CD14-positive monocyte (primary cell): ENCODE data around the gene CERS2. TPM values are rescaled to one million over a fixed set of nuclear protein-coding genes. Genes with fewer than 3 reads are reported as not detected.
A peak's percentile ranks its signal among the peaks of the same experiment; 100 is the strongest.

Source experiments
- DNase-seq, 3 donors: peaks; one replicate each; pipeline ENCODE4 v3.0.0-alpha.2; 2011 to 2022
- H2AFZ ChIP-seq: 2 replicates; pipeline ENCODE4 v1.6.0; 2012; ENCODE audit warnings: mild to moderate bottlenecking, low read depth, low read length, inconsistent platforms; ENCODE audit not compliant: insufficient read depth, poor library complexity, severe bottlenecking
- H3K27ac ChIP-seq, 2 donors: 1 replicate in 1 of 2; 2 replicates in 1 of 2; pipeline ENCODE4 v1.5.1; 2012 to 2013; ENCODE audit warnings: low read length in 2 of 2, control low read depth in 1 of 2, inconsistent platforms in 1 of 2, low read depth in 1 of 2, mild to moderate bottlenecking in 1 of 2
- H3K27me3 ChIP-seq, 2 donors: one replicate each; pipeline versions ENCODE4 v1.6.0 to v1.6.1; 2011 to 2013; ENCODE audit warnings: low read length in 2 of 2; ENCODE audit not compliant: control insufficient read depth in 2 of 2, insufficient read depth in 2 of 2
- H3K36me3 ChIP-seq, 2 donors: replicated peaks in 1 of 2; 1 replicate in 1 of 2; 2 replicates in 1 of 2; pipeline versions ENCODE4 v1.5.1 to v1.6.1; 2012 to 2013; ENCODE audit warnings: low read length in 2 of 2, control low read depth in 1 of 2, inconsistent platforms in 1 of 2, mild to moderate bottlenecking in 1 of 2; ENCODE audit not compliant: insufficient read depth in 2 of 2, control insufficient read depth in 1 of 2
- H3K4me1 ChIP-seq, 2 donors: 1 replicate in 1 of 2; 2 replicates in 1 of 2; pipeline versions ENCODE4 v1.5.1 to v1.6.1; 2012 to 2013; ENCODE audit warnings: low read length in 2 of 2, control low read depth in 1 of 2, inconsistent platforms in 1 of 2, mild to moderate bottlenecking in 1 of 2, moderate library complexity in 1 of 2; ENCODE audit not compliant: insufficient read depth in 2 of 2, control insufficient read depth in 1 of 2
- H3K4me2 ChIP-seq: replicated peaks from 2 replicates; pipeline ENCODE3; 2012; ENCODE audit warnings: low read length, moderate library complexity, mild to moderate bottlenecking; ENCODE audit not compliant: poor library complexity, severe bottlenecking; ENCODE audit errors: extremely low read depth
- H3K4me3 ChIP-seq, 3 experiments: fragments of 200-600 bp in 1 of 3; sonication (generic) in 1 of 3; replicated peaks in 1 of 3; 1 replicate in 2 of 3; 2 replicates in 1 of 3; pipeline ENCODE4 v1.5.1; 2011 to 2013; ENCODE audit warnings: low read length in 3 of 3, mild to moderate bottlenecking in 3 of 3, control low read depth in 2 of 3, low read depth in 2 of 3, inconsistent platforms in 1 of 3, moderate library complexity in 1 of 3
- H3K79me2 ChIP-seq: 2 replicates; pipeline ENCODE4 v1.6.0; 2012; ENCODE audit warnings: mild to moderate bottlenecking, control low read depth, inconsistent platforms, low read length, moderate library complexity; ENCODE audit not compliant: insufficient read depth
- H3K9ac ChIP-seq: 2 replicates; pipeline ENCODE4 v1.6.0; 2017; ENCODE audit warnings: low read length, mild to moderate bottlenecking; ENCODE audit not compliant: insufficient read depth, poor library complexity, severe bottlenecking
- H3K9me3 ChIP-seq, 2 donors: replicated peaks in 1 of 2; 1 replicate in 1 of 2; 2 replicates in 1 of 2; pipeline versions ENCODE4 v1.5.1 to v1.6.1; 2012 to 2013; ENCODE audit warnings: low read length in 2 of 2, control low read depth in 1 of 2; ENCODE audit not compliant: control insufficient read depth in 1 of 2, insufficient read depth in 1 of 2
- H4K20me1 ChIP-seq: 2 replicates; pipeline ENCODE4 v1.6.0; 2012; ENCODE audit warnings: mild to moderate bottlenecking, low read length, control low read depth, moderate library complexity; ENCODE audit not compliant: insufficient read depth
- H3K27ac Mint-ChIP-seq, 7 donors: one replicate each; pipeline ENCODE4 v1.8.0; 2020; ENCODE audit warnings: mild to moderate bottlenecking in 7 of 7, mixed read lengths in 7 of 7, moderate library complexity in 6 of 7, inconsistent platforms in 2 of 7
- H3K27me3 Mint-ChIP-seq, 3 donors: one replicate each; pipeline ENCODE4 v1.8.0; 2021 to 2022; ENCODE audit warnings: low read depth in 3 of 3, mild to moderate bottlenecking in 3 of 3, mixed read lengths in 3 of 3, moderate library complexity in 3 of 3, inconsistent platforms in 1 of 3
- H3K36me3 Mint-ChIP-seq, 2 donors: one replicate each; pipeline ENCODE4 v1.8.0; 2020; ENCODE audit warnings: mixed read lengths in 2 of 2, inconsistent platforms in 1 of 2, mild to moderate bottlenecking in 1 of 2
- H3K4me1 Mint-ChIP-seq: one replicate; pipeline ENCODE4 v1.8.0; 2020; ENCODE audit warnings: mild to moderate bottlenecking, mixed read lengths
- H3K4me3 Mint-ChIP-seq, 2 donors: one replicate each; pipeline ENCODE4 v1.8.0; 2020; ENCODE audit warnings: mild to moderate bottlenecking in 2 of 2, mixed read lengths in 2 of 2, moderate library complexity in 1 of 2
- H3K9me3 Mint-ChIP-seq, 7 donors: one replicate each; pipeline ENCODE4 v1.8.0; 2020 to 2022; ENCODE audit warnings: mixed read lengths in 7 of 7, mild to moderate bottlenecking in 6 of 7, moderate library complexity in 6 of 7, inconsistent platforms in 2 of 7
- CTCF ChIP-seq: fragments of 200-600 bp; IDR thresholded peaks from one replicate; pipeline ENCODE4 v1.8.0; 2022; ENCODE audit warnings: antibody characterized with exemption, mild to moderate bottlenecking
- WGBS: methylation state at CpG from one replicate; pipeline ENCODE4 v1.1.5; 2013; ENCODE audit warnings: missing lambda C conversion rate; ENCODE audit not compliant: insufficient coverage; 5-methylcytosine and 5-hydroxymethylcytosine counted together
- intact Hi-C, 2 donors: fragments of 100-400 bp; cut with micrococcal nuclease; formaldehyde crosslinking; loops; one replicate each; pipeline versions ENCODE4 v1.15.0 to v1.15.1; 2023
- polyA plus RNA-seq, 3 donors: library from polyadenylated mRNA; depleted of rRNA in 1 of 3; unstranded in 2 of 3; stranded (reverse) in 1 of 3; fragments of 300-500 nt in 2 of 3; fragments of >200 nt in 1 of 3; fragmentation: Illumina TruSeq in 2 of 3; gene quantifications; 1 replicate in 2 of 3; 2 replicates in 1 of 3; pipeline ENCODE4 v1.2.3, GENCODE V29; 2012 to 2021

Gene CERS2
- polyA plus RNA-seq, 3 donors = 152 to 224 (median 200) TPM

- DNase-seq = no peak
- Mint-ChIP-seq H3K36me3 (peaks cover 59 to 64% of the 10 kb centered on the region in 2 donors), H3K9me3 (no peaks in the 10 kb centered on the region), H3K27me3 (no peaks in the 10 kb centered on the region), H3K4me3 (no peak overlapping the region), H3K4me1 (peaks cover 34% of the 10 kb centered on the region), H3K27ac (peak overlapping the region in 4 of 7 donors; percentile 12 to 86 (median 66))
- WGBS = 98% methylated on average over 12 of the region's 13 CpGs
- Histone ChIP-seq H3K4me1 (peaks cover 27 to 35% of the 10 kb centered on the region in 2 donors), H3K9me3 (no peaks in the 10 kb centered on the region), H3K27me3 (no peaks in the 10 kb centered on the region), H3K4me2 (no peak overlapping the region), H3K27ac (peak overlapping the region in 1 of 2 donors; percentile 26), H3K9ac (no peak overlapping the region), H3K36me3 (peaks cover 61 to 65% of the 10 kb centered on the region in 2 donors), H3K79me2 (peaks cover 63% of the 10 kb centered on the region), H2AFZ (no peak overlapping the region), H4K20me1 (peaks cover 98% of the 10 kb centered on the region), H3K4me3 (no peak overlapping the region)
- TF ChIP-seq CTCF = no peak
- intact Hi-C loops = no loop called here
These were observed 6.7 kb downstream of the CERS2 start for GRCh38 chr1:150967936-150968335.

GRCh38 chr1:150966011-150966410, 8.6 kb downstream of the CERS2 start:
- H3K27ac Mint-ChIP-seq = peak overlapping the region in 1 of 7 donors; percentile 54
- intact Hi-C loops = no loop called here
- peaks cover 75 to 76% of the 10 kb centered on the region in 2 donors for H3K36me3 Mint-ChIP-seq
- H4K20me1 ChIP-seq = peaks cover 85% of the 10 kb centered on the region
- WGBS = no CpG with 5 or more reads among the region's 6 CpGs
- H3K9me3 ChIP-seq = no peaks in the 10 kb centered on the region
- H3K9ac ChIP-seq = no peak overlapping the region
- H3K4me1 ChIP-seq = peaks cover 8 to 16% of the 10 kb centered on the region in 2 donors
- no peak overlapping the region for H3K4me3 Mint-ChIP-seq
- peaks cover 17% of the 10 kb centered on the region for H3K4me1 Mint-ChIP-seq
- no peak overlapping the region for H3K4me2 ChIP-seq
- no peaks in the 10 kb centered on the region for H3K9me3 Mint-ChIP-seq
- H3K27me3 ChIP-seq = no peaks in the 10 kb centered on the region
- peak overlapping the region in 1 of 2 donors; percentile 64 for H3K27ac ChIP-seq
- H3K79me2 ChIP-seq = peaks cover 44% of the 10 kb centered on the region
- no peak for DNase-seq
- no peak overlapping the region for H3K4me3 ChIP-seq
- no peak overlapping the region for H2AFZ ChIP-seq
- H3K36me3 ChIP-seq = peaks cover 78 to 84% of the 10 kb centered on the region in 2 donors
- no peak for TF ChIP-seq CTCF
- H3K27me3 Mint-ChIP-seq = no peaks in the 10 kb centered on the region
